Limb (tissue), 2 donors: ENCODE data around the gene SLC7A14.

Experiments used
- DNase-seq, 2 donors: peaks; one replicate each; pipeline ENCODE4 v3.0.0-alpha.2; 2016; ENCODE audit errors: extremely low spot score in 2 of 2

SLC7A14 gene

GRCh38 chr3:170497207-170498095 is 88.4 kb downstream of the SLC7A14 start:
- DNase-seq = no peak

DNA sequence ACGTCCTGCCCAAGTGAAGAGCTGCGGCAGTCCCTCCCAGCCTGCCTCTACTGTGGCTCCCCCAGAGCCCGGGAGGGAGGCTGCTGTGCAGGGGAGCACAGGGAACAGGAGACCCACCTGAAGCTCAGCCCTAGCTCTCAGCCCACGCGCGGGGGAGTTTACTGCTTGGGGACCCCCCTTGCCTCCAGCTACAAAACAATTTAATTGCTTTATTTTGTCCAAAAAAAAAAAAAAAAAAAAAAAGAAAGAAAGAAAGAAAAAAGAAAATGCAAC is 89.1 kb downstream of the SLC7A14 start:
- DNase-seq = no peak

DNA sequence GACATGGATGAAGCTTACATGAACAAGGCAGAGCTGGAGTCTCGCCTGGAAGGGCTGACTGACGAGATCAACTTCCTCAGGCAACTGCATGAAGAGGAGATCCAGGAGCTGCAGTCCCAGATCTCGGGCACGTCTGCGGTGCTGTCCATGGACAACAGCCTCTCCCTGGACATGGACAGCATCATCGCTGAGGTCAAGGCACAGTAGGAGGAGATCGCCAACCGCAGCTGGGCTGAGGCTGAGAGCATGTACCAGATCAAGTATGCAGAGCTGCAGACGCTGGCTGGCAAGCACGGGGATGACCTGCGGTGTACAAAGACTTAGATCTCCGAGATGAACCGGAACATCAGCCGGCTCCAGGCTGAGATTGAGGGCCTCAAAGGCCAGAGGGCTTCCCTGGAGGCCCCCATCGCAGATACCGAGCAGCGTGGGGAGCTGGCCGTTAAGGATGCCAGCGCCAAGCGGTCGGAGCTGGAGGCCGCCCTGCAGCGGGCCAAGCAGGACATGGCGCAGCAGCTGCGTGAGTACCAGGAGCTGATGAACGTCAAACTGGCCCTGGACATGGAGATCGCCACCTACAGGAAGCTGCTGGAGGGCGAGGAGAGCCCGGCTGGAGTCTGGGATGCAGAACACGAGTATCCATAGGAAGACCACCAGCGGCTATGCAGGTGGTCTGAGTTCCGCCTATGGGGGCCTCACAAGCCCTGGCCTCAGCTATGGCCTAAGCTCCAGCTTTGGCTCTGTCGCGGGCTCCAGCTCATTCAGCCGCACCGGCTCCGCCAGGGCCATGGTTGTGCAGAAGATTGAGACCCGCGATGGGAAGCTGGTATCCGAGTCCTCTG is 89.6 kb downstream of the SLC7A14 start:
- DNase-seq = no peak

GRCh38 chr3:170494766-170495165 is 91.1 kb downstream of the SLC7A14 start:
- no peak for DNase-seq

DNA sequence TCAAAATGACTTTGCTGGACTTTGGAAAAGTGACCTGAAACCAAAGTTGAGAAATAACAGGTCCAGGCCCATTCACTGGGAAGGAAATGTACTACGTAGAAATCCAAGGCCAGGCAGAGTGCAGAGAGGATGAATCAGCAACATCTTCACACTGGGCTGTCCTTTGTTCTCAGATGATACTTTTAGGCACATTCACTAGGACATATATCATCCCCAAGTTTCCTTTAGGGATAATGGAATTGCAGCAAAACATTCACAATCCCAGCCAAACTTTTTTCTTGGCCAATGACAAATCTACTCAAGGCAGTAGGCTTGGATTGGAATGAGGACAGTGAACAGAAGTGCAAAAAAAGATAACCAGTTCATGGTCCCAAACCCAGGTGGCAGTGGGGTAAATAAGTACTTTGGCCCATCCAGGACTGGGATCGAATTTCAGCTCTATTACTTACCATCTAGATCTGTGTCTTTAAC is 92.1 kb downstream of the SLC7A14 start:
- DNase-seq = no peak

DNA sequence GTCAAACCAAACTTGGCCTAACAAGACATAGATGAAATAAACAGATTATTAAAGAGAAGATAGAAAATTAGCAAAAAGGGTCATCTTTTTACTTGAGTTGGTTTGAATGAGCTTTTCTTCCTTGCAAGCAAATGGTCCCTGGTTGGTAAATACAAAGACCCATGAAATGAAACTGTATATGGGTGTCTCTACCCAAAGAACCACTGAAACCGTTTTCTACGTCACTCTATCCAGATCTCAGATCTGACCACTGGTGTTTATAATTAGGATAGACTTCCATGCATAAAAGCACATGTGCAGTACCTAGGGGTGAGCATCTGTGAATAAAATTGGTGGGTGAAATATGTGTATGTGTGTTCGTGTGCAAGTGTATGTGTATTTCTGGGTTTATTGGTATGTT is 94.0 kb downstream of the SLC7A14 start:
- no peak for DNase-seq

DNA sequence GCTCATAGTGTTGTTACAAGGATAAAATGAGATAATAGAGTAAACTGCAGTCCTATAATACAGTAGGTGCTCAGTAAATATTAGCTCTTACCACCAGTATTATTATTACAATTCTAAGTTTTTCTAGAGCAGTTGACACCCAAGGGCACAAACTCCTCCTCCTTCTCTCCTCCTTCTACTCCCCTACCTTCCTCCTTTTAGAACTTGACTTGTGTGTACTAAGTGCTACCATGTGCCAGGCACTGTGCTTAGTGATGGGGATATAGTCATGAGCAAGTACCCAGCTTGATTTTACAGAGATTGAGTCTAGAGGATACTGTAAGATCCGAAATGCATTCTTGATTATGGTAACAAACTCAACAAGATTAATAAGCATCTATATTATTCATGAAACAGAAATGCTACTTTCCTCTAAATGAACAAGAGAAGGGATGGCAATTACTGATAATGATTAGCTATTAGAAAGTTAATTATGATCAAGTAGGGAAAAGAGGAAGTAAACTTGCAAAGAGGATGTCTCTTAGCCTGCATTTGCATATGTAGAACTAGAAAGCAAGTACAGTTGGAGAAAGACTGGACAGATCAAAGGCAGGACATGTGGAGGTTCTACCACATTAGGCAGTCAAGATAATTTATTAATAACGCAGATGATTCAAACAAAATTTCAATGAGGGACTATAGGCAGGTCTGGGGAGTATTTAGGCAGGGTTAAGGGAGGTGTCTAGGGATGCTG is 94.9 kb downstream of the SLC7A14 start:
- no peak for DNase-seq

GRCh38 chr3:170488802-170489201 is 97.1 kb downstream of the SLC7A14 start:
- DNase-seq = no peak

DNA sequence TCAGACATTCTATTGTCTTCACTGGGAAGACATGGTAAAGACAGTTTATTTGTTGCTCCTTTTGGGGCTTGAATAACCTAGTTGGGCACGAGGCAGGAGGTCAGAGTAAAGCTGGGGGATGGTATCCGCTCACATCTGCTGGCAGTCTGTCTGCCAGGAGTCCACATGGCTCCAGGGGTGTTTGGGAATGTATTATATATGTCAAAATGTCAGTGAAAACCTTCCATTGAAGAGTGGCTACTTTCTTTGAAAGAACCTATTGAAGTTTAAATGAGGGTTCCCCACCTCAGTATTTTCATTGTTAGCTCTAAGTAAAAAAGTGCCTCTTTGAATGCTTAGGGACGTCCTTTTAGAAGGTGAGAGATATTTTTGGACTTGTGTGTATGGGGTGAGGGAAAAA is 98.8 kb downstream of the SLC7A14 start:
- DNase-seq = no peak

DNA sequence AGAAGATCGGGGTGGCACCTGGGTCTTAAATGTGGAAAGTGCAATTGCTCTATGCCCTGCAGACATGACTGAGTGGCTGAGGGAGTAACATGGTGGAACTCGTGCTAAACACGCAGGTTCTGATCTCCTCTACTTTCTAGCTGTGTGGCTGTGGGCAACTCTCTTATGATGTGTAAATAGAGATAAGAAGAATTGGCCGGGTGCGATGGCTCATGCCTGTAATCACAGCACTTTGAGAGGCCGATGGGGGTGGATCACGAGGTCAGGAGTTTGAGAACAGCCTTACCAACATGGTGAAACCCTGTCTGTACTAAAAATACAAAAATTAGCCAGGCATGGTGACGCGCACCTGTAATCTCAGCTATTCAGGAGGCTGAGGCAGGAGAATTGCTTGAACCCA is 99.5 kb downstream of the SLC7A14 start:
- no peak for DNase-seq

GRCh38 chr3:170485696-170486095 is 100.2 kb downstream of the SLC7A14 start:
- DNase-seq = no peak

DNA sequence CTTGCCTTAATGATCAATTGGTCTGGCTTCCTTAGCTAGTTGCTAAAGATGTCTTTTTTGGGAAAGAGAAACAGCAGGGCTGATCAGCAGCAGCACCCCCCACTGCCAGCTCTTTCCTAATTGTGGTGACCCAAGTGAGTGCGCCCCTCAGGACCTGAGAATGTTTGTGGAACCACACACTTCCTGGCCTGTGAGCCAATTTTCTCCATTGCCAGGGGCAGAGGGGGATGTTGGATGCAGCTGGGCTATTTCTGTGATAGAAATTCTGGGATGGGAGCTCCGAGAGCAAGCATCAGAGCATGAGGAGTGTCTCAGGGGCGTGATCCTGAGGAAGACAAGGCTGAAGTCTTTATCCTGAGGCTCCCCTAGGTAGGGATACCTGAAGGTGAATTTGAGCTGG is 100.6 kb downstream of the SLC7A14 start:
- DNase-seq = no peak

DNA sequence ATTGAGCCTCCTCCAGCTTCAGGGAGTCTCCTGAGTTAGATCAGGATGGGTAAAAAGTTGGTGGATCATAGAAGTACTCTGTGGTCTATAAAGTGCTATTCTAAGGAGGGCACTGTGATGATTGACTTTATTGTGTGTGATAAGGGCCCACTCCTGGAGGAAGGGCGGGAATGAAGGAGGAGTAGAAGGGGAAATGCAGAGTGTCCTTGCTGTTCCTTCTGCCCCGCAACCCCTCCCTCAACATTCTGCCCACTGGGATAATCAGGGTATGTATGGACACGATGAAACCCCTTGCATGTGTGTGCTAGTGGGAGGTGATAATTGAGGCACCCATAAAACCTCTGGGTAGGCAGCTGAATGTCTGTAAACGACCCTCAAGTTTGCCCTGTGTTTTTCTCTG is 101.0 kb downstream of the SLC7A14 start:
- DNase-seq = no peak

- DNase-seq = no peak
These were observed 102.2 kb downstream of the SLC7A14 start for GRCh38 chr3:170483485-170484262.

GRCh38 chr3:170482199-170482598 is 103.7 kb downstream of the SLC7A14 start:
- DNase-seq = no peak

- DNase-seq = no peak
These were observed 105.8 kb downstream of the SLC7A14 start for GRCh38 chr3:170480111-170480510.

GRCh38 chr3:170477395-170477794 is 108.5 kb downstream of the SLC7A14 start:
- DNase-seq = no peak

- DNase-seq = no peak
These were observed 109.6 kb downstream of the SLC7A14 start for GRCh38 chr3:170476291-170476690.

- DNase-seq = no peak
These were observed 110.7 kb downstream of the SLC7A14 start for GRCh38 chr3:170475092-170475685.

GRCh38 chr3:170473358-170473757 is 112.5 kb downstream of the SLC7A14 start:
- no peak for DNase-seq

- DNase-seq = no peak
These were observed 114.7 kb downstream of the SLC7A14 start for GRCh38 chr3:170471149-170471548.
